Ovary (tissue), 9 donors: Measurements from ENCODE around the gene JADE1. TPM values are rescaled to one million over a fixed set of nuclear protein-coding genes. Genes with fewer than 3 reads are reported as not detected.

Experiments
- DNase-seq, 5 donors: peaks; one replicate each; pipeline ENCODE4 v3.0.0-alpha.2; 2019 to 2020
- H3K27ac ChIP-seq, 2 donors: fragments of 200-600 bp; one replicate each; pipeline versions ENCODE4 v1.5.1 to v1.8.0; 2019 to 2022
- H3K27me3 ChIP-seq: fragments of 200-600 bp; one replicate; pipeline ENCODE4 v1.8.0; 2022
- H3K36me3 ChIP-seq: fragments of 200-600 bp; sonication (generic); one replicate; pipeline ENCODE4 v1.5.1; 2019
- H3K4me1 ChIP-seq: one replicate; pipeline ENCODE4 v1.8.1; 2013; ENCODE audit warnings: mild to moderate bottlenecking, moderate library complexity; ENCODE audit not compliant: insufficient read depth
- H3K4me3 ChIP-seq: fragments of 200-600 bp; sonication (generic); one replicate; pipeline ENCODE4 v1.5.1; 2017
- H3K9me3 ChIP-seq, 2 donors: fragments of 200-600 bp in 1 of 2; sonication (generic) in 1 of 2; one replicate each; pipeline versions ENCODE4 v1.5.1 to v1.8.1; 2013 to 2019; ENCODE audit warnings: mild to moderate bottlenecking in 1 of 2, moderate library complexity in 1 of 2
- CTCF ChIP-seq, 3 donors: fragments of 450-650 bp in 2 of 3; fragments of 200-600 bp in 1 of 3; IDR thresholded peaks; one replicate each; pipeline versions ENCODE4 v1.5.1 to v1.8.0; 2016 to 2022; ENCODE audit warnings: antibody characterized with exemption in 3 of 3, mild to moderate bottlenecking in 1 of 3
- EP300 ChIP-seq: sonication (generic); formaldehyde crosslinking; IDR thresholded peaks from one replicate; pipeline ENCODE4 v1.6.1; 2017; ENCODE audit warnings: antibody characterized with exemption
- POLR2A ChIP-seq: fragments of 450-650 bp; IDR thresholded peaks from one replicate; pipeline ENCODE4 v1.6.1; 2017; ENCODE audit warnings: antibody characterized with exemption, mild to moderate bottlenecking, moderate library complexity
- WGBS, 3 donors: extraction: QIAGEN DNeasy Blood & Tissue Kit in 1 of 3; methylation state at CpG; one replicate each; pipeline versions ENCODE4 v1.1.5 to v1.1.7; 2013 to 2017; 5-methylcytosine and 5-hydroxymethylcytosine counted together
- intact Hi-C, 4 donors: fragments of 100-400 bp; cut with DNase I; formaldehyde crosslinking; loops; one replicate each; pipeline versions ENCODE4 v1.11.0 to v1.15.1; 2022 to 2023
- polyA plus RNA-seq, 2 donors: library from polyadenylated mRNA; stranded (reverse); fragments of 200-250 nt in 1 of 2; fragments of 350-450 nt in 1 of 2; fragmentation: Illumina TruSeq in 1 of 2; extraction: RNeasy Lipid Tissue Mini Kit (QIAGEN cat#74804) in 1 of 2; gene quantifications; one replicate each; pipeline ENCODE4 v1.2.3, GENCODE V29; 2013 to 2014
- total RNA-seq, 7 donors: library from RNA; depleted of rRNA in 2 of 7; stranded (reverse); fragments of >200 nt in 2 of 7; fragmentation: NEBNext Ultra II Directional in 3 of 7; extraction: Animal tissue kit (Norgen Biotek cat#: 25700) in 3 of 7; gene quantifications; one replicate each; pipeline versions ENCODE4 v1.1.0 to v1.2.4, GENCODE V29; 2016 to 2023
- donor health status: DM: no; HTN: no; CAD: no; lungs with moderate emphysema.
- donor health status: DM: no; HTN: no; CAD: no.
- donor health status: Bipolar disorder and iron deficiency.
- donor health status: DM: yes; HTN: yes; CAD: no.
- donor health status: DM: no; HTN: no; CAD: no.
- donor health status: DM: yes; HTN: yes; CAD: no.

JADE1 gene
- total and polyA plus RNA-seq, 9 donors = 21.3 to 48.6 (median 34.9) TPM

- Histone ChIP-seq H3K27me3 (no peaks in the 10 kb centered on the region), H3K9me3 (no peaks in the 10 kb centered on the region), H3K4me1 (peaks cover 4% of the 10 kb centered on the region), H3K36me3 (no peaks in the 10 kb centered on the region), H3K4me3 (no peak overlapping the region), H3K27ac (no peak overlapping the region)
- DNase-seq = no peak
- intact Hi-C loops = loop anchor here in 2 of 4 donors (10.0 kb wide), 5 partner anchors 46 to 754 kb away; partner anchors contain the start of gene LARP1B (in 1 of the 2)
- 88 to 96% (median 93%) methylated on average over 6 of the region's 6 CpGs for WGBS, 3 donors
- TF ChIP-seq EP300 = no peak
- no peak for TF ChIP-seq CTCF (IDR thresholded peaks at IDR 0.05)
- TF ChIP-seq POLR2A = no peak
Measured at GRCh38 chr4:128819082-128819742, 9.7 kb downstream of the JADE1 start.

- H3K36me3 ChIP-seq = no peaks in the 10 kb centered on the region
- no peaks in the 10 kb centered on the region for H3K27me3 ChIP-seq
- H3K4me1 ChIP-seq = peaks cover 8% of the 10 kb centered on the region
- intact Hi-C loops = no loop called here
- H3K9me3 ChIP-seq = no peaks in the 10 kb centered on the region
- no peak for DNase-seq
- no peak overlapping the region for H3K27ac ChIP-seq
- no peak overlapping the region for H3K4me3 ChIP-seq
- 81 to 90% (median 84%) methylated on average over 3 of the region's 3 CpGs for WGBS, 3 donors
- no peak for TF ChIP-seq POLR2A
- no peak for TF ChIP-seq EP300
- TF ChIP-seq CTCF (IDR thresholded peaks at IDR 0.05) = no peak
Measured at GRCh38 chr4:128820671-128821070, 11.2 kb downstream of the JADE1 start.

- intact Hi-C loops = no loop called here
- WGBS, 3 donors = 93 to 95% (median 94%) methylated on average over 2 of the region's 2 CpGs
- peaks cover 11% of the 10 kb centered on the region for H3K4me1 ChIP-seq
- no peak for DNase-seq
- H3K27ac ChIP-seq = no peak overlapping the region
- no peaks in the 10 kb centered on the region for H3K27me3 ChIP-seq
- TF ChIP-seq EP300 = no peak
- no peak for TF ChIP-seq POLR2A
- TF ChIP-seq CTCF (IDR thresholded peaks at IDR 0.05) = no peak
- H3K36me3 ChIP-seq = no peaks in the 10 kb centered on the region
- H3K9me3 ChIP-seq = no peaks in the 10 kb centered on the region
- H3K4me3 ChIP-seq = no peak overlapping the region
Measured at GRCh38 chr4:128821151-128821550, 11.7 kb downstream of the JADE1 start.

GRCh38 chr4:128823025-128823661 lies 13.6 kb downstream of the JADE1 start:
- TF ChIP-seq CTCF (IDR thresholded peaks at IDR 0.05) = no peak
- no peak for TF ChIP-seq EP300
- no peak for TF ChIP-seq POLR2A
- H3K4me3 ChIP-seq = no peak overlapping the region
- DNase-seq = no peak
- no peaks in the 10 kb centered on the region for H3K36me3 ChIP-seq
- H3K27me3 ChIP-seq = no peaks in the 10 kb centered on the region
- WGBS, 3 donors = 32 to 49% (median 42%) methylated on average over 1 of the region's 1 CpG
- peaks cover 15% of the 10 kb centered on the region for H3K4me1 ChIP-seq
- H3K27ac ChIP-seq = no peak overlapping the region
- no peaks in the 10 kb centered on the region for H3K9me3 ChIP-seq
- intact Hi-C loops = no loop called here
